Fibroblast of pulmonary artery (primary cell): Measurements from ENCODE around the gene GPR153.

Experiments
- DNase-seq: peaks from one replicate; pipeline ENCODE4 v3.0.0-alpha.2; 2010; ENCODE audit warnings: low read depth
- H3K4me3 ChIP-seq: replicated peaks from 2 replicates; pipeline ENCODE4 v1.5.1; 2011; ENCODE audit warnings: low read depth, mild to moderate bottlenecking, control low read depth, low read length, moderate library complexity
- TF ChIP-seq, protein P1 (sequence below): IDR thresholded peaks from 2 replicates; pipeline ENCODE4 v1.5.1; 2011; ENCODE audit warnings: mild to moderate bottlenecking, control low read depth, low read length, inconsistent platforms; ENCODE audit errors: missing control alignments

GPR153 gene

DNA sequence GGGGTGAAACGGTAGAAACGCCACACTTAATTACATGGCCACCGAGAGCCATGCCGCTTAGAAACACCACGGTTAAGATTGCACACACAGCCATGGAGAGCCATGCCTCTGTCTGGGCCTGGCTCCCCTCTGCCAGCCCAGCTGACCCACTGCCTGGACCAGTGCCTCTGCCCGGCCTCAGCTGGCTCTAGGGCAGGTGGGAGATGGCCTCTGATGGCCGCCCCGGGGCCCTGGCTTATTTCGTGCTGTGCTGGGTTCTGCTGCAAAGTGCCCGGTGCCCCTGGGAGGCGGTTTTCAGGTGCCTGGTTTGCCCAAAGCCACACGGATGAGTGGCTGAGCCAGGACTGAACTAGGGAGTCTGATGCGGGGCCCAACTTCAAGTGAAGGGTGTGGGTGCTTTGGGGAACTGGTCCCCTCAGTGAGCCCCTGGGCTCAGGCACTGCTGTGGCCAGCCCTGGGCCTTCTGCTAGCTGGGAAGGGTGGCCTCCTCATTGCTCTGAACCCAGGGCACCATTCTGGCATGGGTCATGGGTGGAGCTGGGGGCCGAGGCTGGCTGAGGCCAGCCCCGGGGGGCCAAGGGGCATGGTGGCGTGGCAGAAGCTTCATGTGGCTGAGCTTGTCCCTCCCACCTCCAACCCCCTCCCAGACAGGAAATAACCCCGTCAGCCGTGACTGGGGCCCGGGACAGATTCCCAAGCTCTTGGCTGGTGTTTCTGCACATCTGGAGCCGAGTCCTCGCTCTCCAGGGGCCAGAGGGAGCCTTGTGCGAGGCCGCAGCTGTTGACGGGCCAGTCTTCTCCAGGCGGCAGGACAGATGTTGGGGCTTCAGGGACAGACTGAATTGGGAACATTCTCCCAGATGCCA is 1.9 kb upstream of the GPR153 start:
- TF ChIP-seq, protein P1, sequence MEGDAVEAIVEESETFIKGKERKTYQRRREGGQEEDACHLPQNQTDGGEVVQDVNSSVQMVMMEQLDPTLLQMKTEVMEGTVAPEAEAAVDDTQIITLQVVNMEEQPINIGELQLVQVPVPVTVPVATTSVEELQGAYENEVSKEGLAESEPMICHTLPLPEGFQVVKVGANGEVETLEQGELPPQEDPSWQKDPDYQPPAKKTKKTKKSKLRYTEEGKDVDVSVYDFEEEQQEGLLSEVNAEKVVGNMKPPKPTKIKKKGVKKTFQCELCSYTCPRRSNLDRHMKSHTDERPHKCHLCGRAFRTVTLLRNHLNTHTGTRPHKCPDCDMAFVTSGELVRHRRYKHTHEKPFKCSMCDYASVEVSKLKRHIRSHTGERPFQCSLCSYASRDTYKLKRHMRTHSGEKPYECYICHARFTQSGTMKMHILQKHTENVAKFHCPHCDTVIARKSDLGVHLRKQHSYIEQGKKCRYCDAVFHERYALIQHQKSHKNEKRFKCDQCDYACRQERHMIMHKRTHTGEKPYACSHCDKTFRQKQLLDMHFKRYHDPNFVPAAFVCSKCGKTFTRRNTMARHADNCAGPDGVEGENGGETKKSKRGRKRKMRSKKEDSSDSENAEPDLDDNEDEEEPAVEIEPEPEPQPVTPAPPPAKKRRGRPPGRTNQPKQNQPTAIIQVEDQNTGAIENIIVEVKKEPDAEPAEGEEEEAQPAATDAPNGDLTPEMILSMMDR: no peak
- peak; percentile 49 for DNase-seq

DNA sequence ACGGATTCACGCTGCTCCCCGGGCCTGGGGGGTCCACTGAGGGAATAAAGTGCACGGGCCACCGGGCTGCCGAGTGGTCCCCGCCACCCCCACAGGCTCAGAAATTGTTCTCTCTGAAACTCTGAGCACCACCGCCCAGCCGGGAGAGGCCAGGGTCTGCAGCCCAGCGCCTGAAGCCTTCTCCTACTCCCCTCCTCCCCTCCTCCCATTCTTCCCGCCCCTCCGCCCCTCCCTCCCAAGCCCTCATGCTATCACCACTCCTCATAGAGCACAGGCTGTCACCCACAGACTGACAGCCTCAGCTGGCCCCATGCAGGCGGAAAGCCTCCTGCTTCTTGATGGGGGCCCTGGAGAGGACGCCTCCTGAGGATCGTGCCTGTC is 707 bp upstream of the GPR153 start:
- no peak for DNase-seq
- TF ChIP-seq, protein P1: no peak
- peak overlapping the region; percentile 36 for H3K4me3 ChIP-seq

More for the DNA sequence above, 1.9 kb upstream of the GPR153 start:
- no peak overlapping the region for H3K4me3 ChIP-seq

DNA sequence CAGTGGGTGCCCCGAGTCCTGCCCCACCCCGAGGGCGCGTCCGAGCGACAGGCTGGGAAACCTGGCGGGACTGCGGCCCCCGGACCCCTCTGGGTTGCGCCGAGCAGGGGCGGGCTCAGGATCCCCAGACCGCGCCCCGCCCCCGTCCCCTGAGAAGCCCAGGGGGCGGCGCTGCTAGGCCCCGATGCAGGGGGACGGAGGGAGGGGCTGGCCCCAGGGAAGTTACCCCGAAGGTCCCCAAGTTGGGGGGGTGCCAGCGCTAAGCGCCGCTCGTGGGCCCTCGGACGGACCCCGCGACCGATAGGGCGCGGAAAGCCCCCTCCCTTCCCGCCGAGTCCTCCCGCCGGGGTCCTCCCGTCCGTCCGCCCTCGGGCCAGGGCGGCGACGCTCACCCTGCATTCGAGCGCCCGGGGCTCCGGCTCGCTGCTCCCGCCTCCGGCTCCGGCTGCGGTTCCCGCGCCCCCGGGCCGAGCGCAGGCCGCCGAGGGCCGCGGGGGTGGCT is 414 bp downstream of the GPR153 start:
- no peak for DNase-seq
- peak overlapping the region; percentile 59 for H3K4me3 ChIP-seq
- TF ChIP-seq, protein P1: no peak

DNA sequence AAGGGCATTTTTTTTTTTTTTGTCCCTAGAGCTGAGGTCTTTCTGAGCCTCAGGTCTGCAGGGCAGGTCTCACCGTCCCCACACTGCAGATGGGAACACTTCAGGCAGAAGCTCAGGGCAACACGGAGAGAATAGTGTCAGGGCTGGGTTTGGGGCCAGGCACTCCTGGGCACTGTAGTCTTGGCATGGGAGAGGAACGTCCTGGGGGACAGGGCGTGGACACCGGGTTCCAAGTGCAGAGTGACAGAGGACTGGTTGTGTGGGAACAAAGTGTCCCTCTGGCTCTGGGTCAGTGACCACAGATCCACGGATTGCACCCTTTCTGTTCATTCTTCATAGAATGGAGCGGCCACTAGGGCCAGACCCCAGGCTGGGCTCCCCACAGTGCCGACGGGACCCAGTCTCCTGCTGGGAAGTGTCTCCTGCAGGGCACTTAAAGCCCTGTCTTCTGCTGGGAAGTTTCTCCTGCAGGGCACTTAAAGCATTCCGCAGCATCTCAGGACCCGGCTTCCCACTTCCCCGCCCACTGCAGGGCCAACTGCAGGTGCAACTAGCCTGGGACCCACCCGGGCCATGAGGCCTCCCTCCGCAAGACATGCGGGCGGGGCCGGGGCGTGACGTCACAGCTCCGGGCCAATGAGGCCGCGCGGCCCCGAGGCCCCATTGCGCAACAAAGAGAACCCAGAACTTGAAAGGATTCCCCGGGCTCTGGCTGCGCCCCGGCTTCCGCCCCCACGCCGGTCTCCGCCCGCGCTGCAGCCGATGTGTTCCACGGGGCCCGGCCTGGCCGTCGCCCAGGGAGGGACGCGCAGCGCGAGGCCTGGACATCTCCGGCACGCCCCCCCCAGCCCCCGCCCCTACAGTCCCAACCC is 1.2 kb downstream of the GPR153 start:
- peak; percentile 79 for DNase-seq
- H3K4me3 ChIP-seq: peak overlapping the region; percentile 59
- TF ChIP-seq, protein P1: no peak

DNA sequence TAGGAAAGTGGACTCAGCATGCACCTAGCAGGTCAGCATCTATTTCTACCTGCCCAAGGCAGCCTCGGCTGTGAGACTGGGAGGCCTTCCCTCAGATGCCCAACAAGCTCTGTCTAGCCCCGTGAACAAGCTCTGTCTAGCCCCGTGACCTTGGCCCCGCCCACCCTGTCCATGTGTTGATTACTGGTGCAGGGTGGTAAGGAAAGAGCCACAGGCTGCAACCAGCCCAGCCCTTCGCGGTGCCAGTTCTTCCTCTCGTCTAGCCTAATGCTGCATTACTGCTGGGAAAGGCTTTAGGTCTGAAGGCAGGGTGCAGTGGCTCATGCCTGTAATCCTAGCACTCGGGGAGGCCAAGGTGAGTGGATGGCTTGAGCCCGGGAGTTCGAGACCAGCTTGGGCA is 2.2 kb downstream of the GPR153 start:
- TF ChIP-seq, protein P1: no peak
- no peak overlapping the region for H3K4me3 ChIP-seq
- DNase-seq: no peak

DNA sequence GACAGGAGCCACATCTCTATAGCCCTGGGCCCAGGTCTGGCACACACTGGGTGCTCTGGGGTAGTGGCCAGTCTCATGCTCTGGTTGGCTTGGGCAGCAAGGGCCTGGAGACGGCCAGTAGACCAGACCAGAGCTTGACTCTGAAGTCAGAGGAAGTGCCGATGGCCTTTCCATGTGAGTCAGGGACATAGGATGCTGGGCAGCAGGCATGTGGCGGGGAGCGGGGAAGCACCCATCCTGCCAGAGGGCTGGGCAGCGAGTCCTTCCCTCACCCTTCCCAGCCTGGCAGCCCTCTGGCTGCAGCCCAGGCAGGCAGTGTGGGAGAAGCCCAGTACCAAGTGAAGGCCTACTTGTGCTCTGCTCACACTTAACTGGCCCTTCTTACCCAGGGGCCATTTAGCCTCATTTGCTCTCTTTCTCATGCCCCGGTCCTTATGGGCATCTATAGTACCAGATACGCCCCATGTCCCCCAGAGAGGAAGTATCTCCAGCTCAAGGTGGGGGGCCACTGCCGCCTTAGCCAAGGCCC is 3.3 kb downstream of the GPR153 start:
- TF ChIP-seq, protein P1: no peak
- DNase-seq: no peak
- H3K4me3 ChIP-seq: no peak overlapping the region
